ENCODE data around the gene HOXA3.

The HOXA3 gene

GRCh38 chr7:27177795-27178320 lies 25.5 kb upstream of the HOXA3 start:
- no peak for DNase-seq

- no peak for DNase-seq
Observed at GRCh38 chr7:27176962-27177794, 24.8 kb upstream of the HOXA3 start.

- DNase-seq, result no peak
Observed at GRCh38 chr7:27176524-27176845, 24.1 kb upstream of the HOXA3 start.

- no peak for DNase-seq
Observed at GRCh38 chr7:27175626-27176523, 23.5 kb upstream of the HOXA3 start.

GRCh38 chr7:27174874-27175625 lies 22.7 kb upstream of the HOXA3 start:
- peak; percentile 75 for DNase-seq

GRCh38 chr7:27173956-27174873 lies 21.8 kb upstream of the HOXA3 start, which contains the start of gene HOXA10:
Gene HOXA10, minus strand, starts transcription at chr7:27174320. Its CDS starts 14 bp downstream, at chr7:27174306.
- no peak for DNase-seq

- peak; percentile 44 for DNase-seq
Observed at GRCh38 chr7:27173511-27173955, 21.1 kb upstream of the HOXA3 start.

- peak; percentile 41 for DNase-seq
Observed at GRCh38 chr7:27172823-27173510, 20.6 kb upstream of the HOXA3 start.

- no peak for DNase-seq
Observed at GRCh38 chr7:27172315-27172774, 20.0 kb upstream of the HOXA3 start.

GRCh38 chr7:27171637-27172314 lies 19.4 kb upstream of the HOXA3 start:
- DNase-seq, result peak; percentile 56

- no peak for DNase-seq
Observed at GRCh38 chr7:27171325-27171636, 18.9 kb upstream of the HOXA3 start.

GRCh38 chr7:27170426-27171324 lies 18.3 kb upstream of the HOXA3 start:
- DNase-seq, result no peak

- DNase-seq, result peak; percentile 60
Observed at GRCh38 chr7:27169658-27170425, 17.5 kb upstream of the HOXA3 start.

- DNase-seq, result peak; percentile 44
Observed at GRCh38 chr7:27168265-27168947, 16.0 kb upstream of the HOXA3 start.

GRCh38 chr7:27167916-27168264 lies 15.5 kb upstream of the HOXA3 start:
- no peak for DNase-seq

GRCh38 chr7:27166531-27167505 lies 14.4 kb upstream of the HOXA3 start:
- peak; percentile 47 for DNase-seq
